HG03575 (cell line): ENCODE measurements around the gene KCNQ1.

Experiments used
- ATAC-seq: cut with Tn5 transposase; IDR thresholded peaks from one replicate; pipeline ENCODE4 v1.9.1; 2021; ENCODE audit not compliant: unreplicated experiment, insufficient number of reproducible peaks, low FRiP score; ENCODE audit errors: extremely low read depth

KCNQ1 gene

GRCh38 chr11:2554338-2555207 is 109.8 kb downstream of the KCNQ1 start:
- ATAC-seq, result no peak

- no peak for ATAC-seq
Observed at GRCh38 chr11:2555336-2555735, 110.5 kb downstream of the KCNQ1 start.

- no peak for ATAC-seq
Observed at GRCh38 chr11:2555891-2556290, 111.1 kb downstream of the KCNQ1 start.

- ATAC-seq, result no peak
Observed at GRCh38 chr11:2557381-2557780, 112.6 kb downstream of the KCNQ1 start.

- ATAC-seq, result no peak
Observed at GRCh38 chr11:2558397-2558796, 113.6 kb downstream of the KCNQ1 start.

GRCh38 chr11:2558861-2559526 is 114.2 kb downstream of the KCNQ1 start:
- no peak for ATAC-seq

- ATAC-seq, result no peak
Observed at GRCh38 chr11:2559527-2560311, 114.9 kb downstream of the KCNQ1 start.

GRCh38 chr11:2561696-2562581 is 117.1 kb downstream of the KCNQ1 start:
- no peak for ATAC-seq

- ATAC-seq, result no peak
Observed at GRCh38 chr11:2562890-2563212, 118.0 kb downstream of the KCNQ1 start.

GRCh38 chr11:2563213-2564007 is 118.6 kb downstream of the KCNQ1 start:
- no peak for ATAC-seq

GRCh38 chr11:2564008-2564530 is 119.3 kb downstream of the KCNQ1 start:
- no peak for ATAC-seq

GRCh38 chr11:2564588-2565425 is 120.0 kb downstream of the KCNQ1 start:
- ATAC-seq, result no peak

GRCh38 chr11:2565447-2566222 is 120.8 kb downstream of the KCNQ1 start:
- no peak for ATAC-seq

- no peak for ATAC-seq
Observed at GRCh38 chr11:2566223-2567025, 121.6 kb downstream of the KCNQ1 start.

- no peak for ATAC-seq
Observed at GRCh38 chr11:2567026-2567671, 122.3 kb downstream of the KCNQ1 start.
